HepG2 (cell line): ENCODE measurements around the gene PRKAG3. TPM values are rescaled to one million over a fixed set of nuclear protein-coding genes. Genes with fewer than 3 reads are reported as not detected.

Source experiments
- ATAC-seq: fragments of 200-7000 bp; cut with Tn5 transposase; 3 replicates; pipeline ENCODE4 v1.9.1; 2020; ENCODE audit warnings: mild to moderate bottlenecking, moderate library complexity
- BruUV-seq: library from RNA; stranded (reverse); fragments of 400-500 nt; replicated peaks from 2 replicates; lab custom pipeline; 2021; lab: Mats Ljungman, UMichigan
- CTCF ChIA-PET: fragments of 300-600 bp; formaldehyde crosslinking; extraction: SDS; loops from one replicate; lab custom pipeline; 2021; ENCODE audit warnings: low total read pairs, inconsistent platforms, low intra/inter-chr PET ratio; lab: Yijun Ruan, JAX
- POLR2A ChIA-PET: fragments of 350-600 bp; sonication (Branson Sonifier 250); formaldehyde crosslinking; loops from one replicate; lab custom pipeline; 2020; ENCODE audit warnings: antibody characterized with exemption, inconsistent platforms; lab: Yijun Ruan, JAX
- DNase-seq: peaks from one replicate; pipeline ENCODE4 v3.0.0-alpha.2; 2015; ENCODE audit warnings: low spot score
- FAIRE-seq: peaks from 3 replicates; lab custom pipeline; 2011; peaks lifted over from hg19 to GRCh38; lab: Jason Lieb, UNC
- H2AFZ ChIP-seq: one replicate; pipeline ENCODE4 v1.6.1; 2011; ENCODE audit warnings: low read length, inconsistent platforms
- H3K27ac ChIP-seq: fragments of 300-600 bp; 3 replicates; pipeline ENCODE4 v1.8.0; 2011; ENCODE audit warnings: mixed run types, mild to moderate bottlenecking, mixed read lengths, low read length, inconsistent platforms; ENCODE audit not compliant: insufficient read depth; ENCODE audit errors: extremely low read length
- H3K27me3 ChIP-seq, 2 experiments: fragments of 200-600 bp in 1 of 2; 2 replicates in 1 of 2; 3 replicates in 1 of 2; pipeline versions ENCODE4 v1.6.0 to v1.8.0; 2011; ENCODE audit warnings: low read length in 2 of 2, mild to moderate bottlenecking in 2 of 2, moderate library complexity in 2 of 2, inconsistent platforms in 1 of 2; ENCODE audit not compliant: insufficient read depth in 2 of 2, control insufficient read depth in 1 of 2
- H3K36me3 ChIP-seq, 2 experiments: fragments of 200-600 bp in 1 of 2; replicated peaks in 1 of 2; 2 replicates in 1 of 2; 3 replicates in 1 of 2; pipeline versions ENCODE4 v1.5.1 to v1.8.0; 2011; ENCODE audit warnings: low read length in 2 of 2, inconsistent platforms in 1 of 2; ENCODE audit not compliant: insufficient read depth in 2 of 2, control insufficient read depth in 1 of 2
- H3K4me1 ChIP-seq: 2 replicates; pipeline ENCODE4 v1.5.1; 2012; ENCODE audit warnings: low read length, inconsistent platforms; ENCODE audit not compliant: insufficient read depth
- H3K4me2 ChIP-seq: 2 replicates; pipeline ENCODE4 v1.6.0; 2011; ENCODE audit warnings: low read depth, low read length, inconsistent platforms
- H3K4me3 ChIP-seq, 3 experiments: fragments of 200-600 bp in 1 of 3; sonication (generic), shearing (Covaris generic) in 1 of 3; replicated peaks in 1 of 3; 2 replicates each; pipeline ENCODE4 v1.5.1; 2011 to 2016; ENCODE audit warnings: low read length in 3 of 3, inconsistent platforms in 2 of 3, low read depth in 2 of 3, mild to moderate bottlenecking in 2 of 3, control low read depth in 1 of 3, mixed read lengths in 1 of 3; ENCODE audit not compliant: insufficient read depth in 1 of 3
- H3K79me2 ChIP-seq: one replicate; pipeline ENCODE4 v1.6.1; 2011; ENCODE audit warnings: low read length, inconsistent platforms; ENCODE audit not compliant: insufficient read depth
- H3K9ac ChIP-seq: 2 replicates; pipeline ENCODE4 v1.6.0; 2011; ENCODE audit warnings: mild to moderate bottlenecking, low read depth, low read length, inconsistent platforms; ENCODE audit not compliant: insufficient read depth
- H3K9me3 ChIP-seq: 2 replicates; pipeline ENCODE4 v1.5.1; 2012; ENCODE audit warnings: mild to moderate bottlenecking, low read length
- H4K20me1 ChIP-seq: 2 replicates; pipeline ENCODE4 v1.6.0; 2011; ENCODE audit warnings: inconsistent platforms, mild to moderate bottlenecking, low read length, moderate library complexity; ENCODE audit not compliant: insufficient read depth
- BATF2 ChIP-seq: sonication (generic); formaldehyde crosslinking; IDR thresholded peaks from 2 replicates; pipeline ENCODE4 v1.8.0; 2022; ENCODE audit warnings: mild to moderate bottlenecking, missing genetic modification reagents, moderate library complexity
- CEBPG ChIP-seq: IDR thresholded peaks from 2 replicates; pipeline ENCODE4 v1.6.1; 2016
- ESRRA ChIP-seq: sonication (generic); formaldehyde crosslinking; IDR thresholded peaks from 2 replicates; pipeline ENCODE4 v1.5.1; 2020; ENCODE audit warnings: mild to moderate bottlenecking, low read depth, missing genetic modification reagents
- FOXO4 ChIP-seq: sonication (generic); formaldehyde crosslinking; conservative IDR thresholded peaks from 2 replicates; pipeline ENCODE4 v1.8.1; 2023; ENCODE audit warnings: missing genetic modification reagents
- HDAC1 ChIP-seq: sonication (generic); formaldehyde crosslinking; IDR thresholded peaks from 2 replicates; pipeline ENCODE4 v1.5.1; 2020; ENCODE audit warnings: mild to moderate bottlenecking, missing genetic modification reagents
- SYNCRIP ChIP-seq: fragments of 200-400 bp; formaldehyde crosslinking; IDR thresholded peaks from 2 replicates; pipeline ENCODE4 v1.6.1; 2018; ENCODE audit warnings: mild to moderate bottlenecking, low read depth, low read length; ENCODE audit not compliant: insufficient read depth
- ZNF607 ChIP-seq: sonication (generic); formaldehyde crosslinking; IDR thresholded peaks from 2 replicates; pipeline ENCODE4 v1.5.1; 2020; ENCODE audit warnings: missing genetic modification reagents, mild to moderate bottlenecking, borderline replicate concordance
- ZNF747 ChIP-seq: sonication (generic); formaldehyde crosslinking; IDR thresholded peaks from 2 replicates; pipeline ENCODE4 v1.8.1; 2023; ENCODE audit warnings: missing genetic modification reagents, mild to moderate bottlenecking, borderline replicate concordance
- WGBS: methylation state at CpG from one replicate; pipeline ENCODE4 v1.1.6; 2017; ENCODE audit warnings: low lambda C conversion rate; 5-methylcytosine and 5-hydroxymethylcytosine counted together
- in situ Hi-C: cut with HindIII; loops from 2 replicates; pipeline ENCODE4 v1.10.0; 2017; ENCODE audit warnings: low pct_unique_long_range_greater_than_20kb; ENCODE audit not compliant: extremely low pct_ligation_motif_present
- intact Hi-C: fragments of 100-400 bp; cut with micrococcal nuclease; formaldehyde crosslinking; loops from one replicate; pipeline ENCODE4 v1.10.0; 2022; ENCODE audit not compliant: unreplicated experiment
- polyA plus RNA-seq, 8 experiments: library from polyadenylated mRNA; depleted of rRNA in 3 of 8; stranded (reverse) in 7 of 8; unstranded in 1 of 8; fragments of >200 nt; fragmentation: Illumina TruSeq in 4 of 8; extraction: Trizol in 4 of 8; gene quantifications; 2 replicates each; pipeline versions ENCODE4 v1.2.1 to v1.2.3, GENCODE V29; 2011 to 2016; ENCODE audit warnings: low read depth in 4 of 8, missing spikeins in 1 of 8, mixed read lengths in 1 of 8; ENCODE audit not compliant: insufficient read depth in 1 of 8
- total RNA-seq, 5 experiments: library from RNA; depleted of rRNA; stranded (reverse); fragments of >200 nt; fragmentation: Illumina TruSeq; extraction: Trizol; gene quantifications; 2 replicates each; pipeline ENCODE4 v1.2.3, GENCODE V29; 2016; ENCODE audit warnings: low read depth in 1 of 5

PRKAG3 gene
- total and polyA plus RNA-seq, 2 of the 13 experiments (the other 11 are each of a cell fraction or from before 2014, with no cell fraction given): not detected

- POLR2A ChIA-PET: interaction anchor here (2.8 to 8.5 kb wide), 6 partner anchors 9 to 69 kb away, joined by 12 to 218 read pairs (median 62); partner anchors contain the start of gene TTLL4
- CTCF ChIA-PET: no interaction called here
Measured at GRCh38 chr2:218780046-218780445, 51.6 kb downstream of the PRKAG3 start.

More at GRCh38 chr2:218780046-218780445, 51.6 kb downstream of the PRKAG3 start:
- no TSS peak for BruUV-seq
- no peak for FAIRE-seq
- Histone ChIP-seq H3K27me3 (no peaks in the 10 kb centered on the region; a peak in 1 of 5 replicates), H3K9me3 (peaks cover 15% of the 10 kb centered on the region; the same call in 1 of the 2 replicates)
- TF ChIP-seq FOXO4 (CRISPR knock-in tag): 0 out of 2 replicates have a peak, but pooled peaks have one; percentile 39
- TF ChIP-seq CEBPG (CRISPR knock-in tag): 0 out of 2 replicates have a peak, but pooled peaks have one; percentile 27
- no peak for TF ChIP-seq SYNCRIP
- no peak for TF ChIP-seq ZNF607 (CRISPR knock-in tag)
- TF ChIP-seq HDAC1 (CRISPR knock-in tag): peak; percentile 5; the same call in 1 of the 2 replicates
- TF ChIP-seq BATF2: no peak
- no peak for TF ChIP-seq ESRRA (CRISPR knock-in tag)
- TF ChIP-seq ZNF747 (CRISPR knock-in tag): 0 out of 2 replicates have a peak, but pooled peaks have one; percentile 2
- TF ChIP-seq, all 625 proteins: peak for 4
- in situ Hi-C loops: no loop called here
- DNase-seq (no peak), ATAC-seq (no peak)
- Histone ChIP-seq H3K4me3 (no peak overlapping the region), H2AFZ (no peak overlapping the region), H3K4me2 (no peak overlapping the region), H3K9ac (no peak overlapping the region), H3K36me3 (no peaks in the 10 kb centered on the region), H3K27ac (no peak overlapping the region), H3K4me1 (peaks cover 38% of the 10 kb centered on the region), H4K20me1 (peaks cover 10% of the 10 kb centered on the region; the same call in 1 of the 2 replicates), H3K79me2 (peaks cover 31% of the 10 kb centered on the region)
- intact Hi-C loops: loop anchor here (2.0 kb wide), 1 partner anchor 69 kb away; the partner anchor contains the start of gene TTLL4
- 66% methylated on average over 2 of the region's 2 CpGs for WGBS
